ENCODE results near the gene TMC1. TPM values are rescaled to one million over a fixed set of nuclear protein-coding genes. Genes with fewer than 3 reads are reported as not detected.
"Not testable (repeated sequence)": the region's sequence is repeated elsewhere in the genome, so short reads cannot be mapped to it uniquely, and the experiment has no call there.

Gene TMC1
- total RNA-seq, 1 donor from 2014 or later: not detected

- Histone ChIP-seq H3K9me3 (no peaks in the 10 kb centered on the region), H3K27me3 (no peaks in the 10 kb centered on the region), H3K27ac (no peak overlapping the region), H3K36me3 (no peaks in the 10 kb centered on the region), H3K4me3 (no peak overlapping the region), H3K4me1 (peaks cover 9% of the 10 kb centered on the region)
- TF ChIP-seq, protein P1, sequence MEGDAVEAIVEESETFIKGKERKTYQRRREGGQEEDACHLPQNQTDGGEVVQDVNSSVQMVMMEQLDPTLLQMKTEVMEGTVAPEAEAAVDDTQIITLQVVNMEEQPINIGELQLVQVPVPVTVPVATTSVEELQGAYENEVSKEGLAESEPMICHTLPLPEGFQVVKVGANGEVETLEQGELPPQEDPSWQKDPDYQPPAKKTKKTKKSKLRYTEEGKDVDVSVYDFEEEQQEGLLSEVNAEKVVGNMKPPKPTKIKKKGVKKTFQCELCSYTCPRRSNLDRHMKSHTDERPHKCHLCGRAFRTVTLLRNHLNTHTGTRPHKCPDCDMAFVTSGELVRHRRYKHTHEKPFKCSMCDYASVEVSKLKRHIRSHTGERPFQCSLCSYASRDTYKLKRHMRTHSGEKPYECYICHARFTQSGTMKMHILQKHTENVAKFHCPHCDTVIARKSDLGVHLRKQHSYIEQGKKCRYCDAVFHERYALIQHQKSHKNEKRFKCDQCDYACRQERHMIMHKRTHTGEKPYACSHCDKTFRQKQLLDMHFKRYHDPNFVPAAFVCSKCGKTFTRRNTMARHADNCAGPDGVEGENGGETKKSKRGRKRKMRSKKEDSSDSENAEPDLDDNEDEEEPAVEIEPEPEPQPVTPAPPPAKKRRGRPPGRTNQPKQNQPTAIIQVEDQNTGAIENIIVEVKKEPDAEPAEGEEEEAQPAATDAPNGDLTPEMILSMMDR (IDR thresholded peaks at IDR 0.05): no peak
- DNase-seq (no peak), ATAC-seq (peak; percentile 21)
- intact Hi-C loops (cut with DNase I): loop anchor here (5.0 to 10.0 kb wide), 2 partner anchors 229 to 332 kb away; no protein-coding TSS in a partner anchor
These were observed 333.9 kb downstream of the TMC1 start for GRCh38 chr9:72855321-72855720.

DNA sequence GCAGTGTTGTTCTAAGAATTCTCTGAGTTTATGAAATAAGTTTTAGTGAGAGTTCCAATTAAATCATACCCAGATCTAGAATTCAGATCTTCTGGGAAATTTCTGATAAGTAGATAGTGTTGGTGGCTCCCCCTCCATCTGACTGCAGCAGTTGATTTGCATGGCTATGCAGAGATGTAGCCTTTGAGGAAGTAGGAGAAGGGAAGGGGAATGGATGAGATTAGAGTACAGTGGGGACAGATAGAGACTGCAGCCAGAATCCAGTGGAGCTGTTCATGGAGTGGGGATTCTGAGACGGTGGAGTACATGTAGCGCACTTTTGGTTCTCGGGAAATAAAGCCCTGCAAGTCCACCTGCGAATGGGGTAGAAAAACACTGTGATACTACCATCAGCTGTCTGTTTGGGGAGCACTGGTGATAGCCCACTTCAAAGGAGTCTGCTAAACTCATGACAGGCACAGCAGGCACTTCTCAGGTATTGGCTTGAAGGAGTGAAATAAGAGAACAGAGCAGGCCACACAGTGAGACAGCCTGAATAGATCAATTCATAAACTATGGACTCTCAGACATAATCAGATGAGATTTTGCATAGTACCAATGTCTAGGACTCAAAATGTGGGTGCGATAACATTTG is 334.6 kb downstream of the TMC1 start:
- Histone ChIP-seq H3K27ac (no peak overlapping the region), H3K4me3 (no peak overlapping the region), H3K4me1 (peaks cover 9% of the 10 kb centered on the region), H3K9me3 (no peaks in the 10 kb centered on the region), H3K27me3 (no peaks in the 10 kb centered on the region), H3K36me3 (no peaks in the 10 kb centered on the region)
- DNase-seq (no peak), ATAC-seq (no peak)
- TF ChIP-seq, protein P1 (IDR thresholded peaks at IDR 0.05): no peak
- intact Hi-C loops (cut with DNase I): loop anchor here (5.0 to 10.0 kb wide), 2 partner anchors 229 to 331 kb away; no protein-coding TSS in a partner anchor

GRCh38 chr9:72856972-72857623 is 335.7 kb downstream of the TMC1 start:
- Histone ChIP-seq H3K4me3 (no peak overlapping the region), H3K27ac (no peak overlapping the region), H3K9me3 (no peaks in the 10 kb centered on the region), H3K27me3 (no peaks in the 10 kb centered on the region), H3K36me3 (no peaks in the 10 kb centered on the region), H3K4me1 (peaks cover 9% of the 10 kb centered on the region)
- intact Hi-C loops (cut with DNase I): loop anchor here (5.0 to 10.0 kb wide), 2 partner anchors 228 to 330 kb away; no protein-coding TSS in a partner anchor
- DNase-seq (no peak), ATAC-seq (peak; percentile 73)
- TF ChIP-seq, protein P1 (IDR thresholded peaks at IDR 0.05): peak; percentile 66

- intact Hi-C loops (cut with DNase I): loop anchor here (5.0 to 10.0 kb wide), 2 partner anchors 227 to 330 kb away; no protein-coding TSS in a partner anchor
- H3K36me3 ChIP-seq: no peaks in the 10 kb centered on the region
- DNase-seq (no peak), ATAC-seq (no peak)
- no peaks in the 10 kb centered on the region for H3K9me3 ChIP-seq
- peaks cover 9% of the 10 kb centered on the region for H3K4me1 ChIP-seq
- H3K27me3 ChIP-seq: no peaks in the 10 kb centered on the region
- H3K4me3 ChIP-seq: no peak overlapping the region
- TF ChIP-seq, protein P1 (IDR thresholded peaks at IDR 0.05): no peak
- H3K27ac ChIP-seq: no peak overlapping the region
These were observed 336.2 kb downstream of the TMC1 start for GRCh38 chr9:72857624-72857996.

DNA sequence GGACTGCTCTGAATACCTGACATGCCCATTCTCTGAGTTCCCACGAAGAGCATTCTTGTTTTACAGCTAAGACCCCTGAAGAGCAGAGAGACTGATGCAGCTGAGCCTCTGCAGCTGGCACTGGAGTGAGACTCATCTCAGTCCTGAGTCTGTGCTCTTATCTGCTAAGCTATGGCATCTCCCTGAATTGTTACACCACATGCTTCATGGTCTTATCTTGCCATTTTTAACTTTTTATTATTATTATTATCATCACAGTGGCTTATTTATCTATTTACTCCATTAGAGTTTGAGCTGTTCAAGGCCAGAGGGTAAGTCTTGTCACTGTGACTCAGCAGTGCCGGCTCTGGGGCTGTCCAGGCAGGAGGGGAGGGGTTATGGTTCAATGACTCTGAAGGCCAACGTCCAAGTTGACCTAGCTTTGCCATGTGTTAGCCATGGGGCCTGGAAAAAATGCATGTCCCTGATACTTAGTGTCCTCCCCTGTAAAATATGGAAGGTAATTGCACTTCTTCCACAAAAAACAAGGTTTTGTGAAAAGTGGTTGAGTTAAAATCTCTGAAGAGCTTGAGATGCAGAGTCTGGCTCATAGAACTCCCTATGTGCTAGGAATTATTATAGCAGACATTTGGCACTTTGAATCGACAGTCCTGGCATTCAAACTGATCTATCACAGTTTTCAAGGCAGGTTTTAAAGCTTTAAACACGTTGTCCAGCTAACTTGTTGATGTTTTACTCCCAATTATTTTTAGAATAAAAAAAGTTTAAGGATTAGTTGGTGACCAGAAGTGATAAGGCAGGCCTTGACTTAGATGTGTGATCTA is 336.9 kb downstream of the TMC1 start:
- no peak overlapping the region for H3K27ac ChIP-seq
- H3K36me3 ChIP-seq: no peaks in the 10 kb centered on the region
- TF ChIP-seq, protein P1 (IDR thresholded peaks at IDR 0.05): no peak
- peak; percentile 46 for ATAC-seq
- H3K9me3 ChIP-seq: no peaks in the 10 kb centered on the region
- no peak for DNase-seq
- intact Hi-C loops (cut with DNase I): loop anchor here (5.0 to 10.0 kb wide), 2 partner anchors 226 to 329 kb away; no protein-coding TSS in a partner anchor
- no peak overlapping the region for H3K4me3 ChIP-seq
- H3K4me1 ChIP-seq: peaks cover 9% of the 10 kb centered on the region
- no peaks in the 10 kb centered on the region for H3K27me3 ChIP-seq

- H3K27ac ChIP-seq; H3K4me3 ChIP-seq; H3K36me3 ChIP-seq; H3K9me3 ChIP-seq; ATAC-seq; H3K4me1 ChIP-seq; DNase-seq; H3K27me3 ChIP-seq; intact Hi-C loops (cut with DNase I): not testable (repeated sequence)
These were observed 341.4 kb downstream of the TMC1 start for GRCh38 chr9:72862788-72863187.
